ENCODE results near the gene DYDC2. TPM values are rescaled to one million over a fixed set of nuclear protein-coding genes. Genes with fewer than 3 reads are reported as not detected.

DYDC2 gene
- total RNA-seq, 1 experiment from 2014 or later = 1.9 TPM

- TF ChIP-seq, protein P1, sequence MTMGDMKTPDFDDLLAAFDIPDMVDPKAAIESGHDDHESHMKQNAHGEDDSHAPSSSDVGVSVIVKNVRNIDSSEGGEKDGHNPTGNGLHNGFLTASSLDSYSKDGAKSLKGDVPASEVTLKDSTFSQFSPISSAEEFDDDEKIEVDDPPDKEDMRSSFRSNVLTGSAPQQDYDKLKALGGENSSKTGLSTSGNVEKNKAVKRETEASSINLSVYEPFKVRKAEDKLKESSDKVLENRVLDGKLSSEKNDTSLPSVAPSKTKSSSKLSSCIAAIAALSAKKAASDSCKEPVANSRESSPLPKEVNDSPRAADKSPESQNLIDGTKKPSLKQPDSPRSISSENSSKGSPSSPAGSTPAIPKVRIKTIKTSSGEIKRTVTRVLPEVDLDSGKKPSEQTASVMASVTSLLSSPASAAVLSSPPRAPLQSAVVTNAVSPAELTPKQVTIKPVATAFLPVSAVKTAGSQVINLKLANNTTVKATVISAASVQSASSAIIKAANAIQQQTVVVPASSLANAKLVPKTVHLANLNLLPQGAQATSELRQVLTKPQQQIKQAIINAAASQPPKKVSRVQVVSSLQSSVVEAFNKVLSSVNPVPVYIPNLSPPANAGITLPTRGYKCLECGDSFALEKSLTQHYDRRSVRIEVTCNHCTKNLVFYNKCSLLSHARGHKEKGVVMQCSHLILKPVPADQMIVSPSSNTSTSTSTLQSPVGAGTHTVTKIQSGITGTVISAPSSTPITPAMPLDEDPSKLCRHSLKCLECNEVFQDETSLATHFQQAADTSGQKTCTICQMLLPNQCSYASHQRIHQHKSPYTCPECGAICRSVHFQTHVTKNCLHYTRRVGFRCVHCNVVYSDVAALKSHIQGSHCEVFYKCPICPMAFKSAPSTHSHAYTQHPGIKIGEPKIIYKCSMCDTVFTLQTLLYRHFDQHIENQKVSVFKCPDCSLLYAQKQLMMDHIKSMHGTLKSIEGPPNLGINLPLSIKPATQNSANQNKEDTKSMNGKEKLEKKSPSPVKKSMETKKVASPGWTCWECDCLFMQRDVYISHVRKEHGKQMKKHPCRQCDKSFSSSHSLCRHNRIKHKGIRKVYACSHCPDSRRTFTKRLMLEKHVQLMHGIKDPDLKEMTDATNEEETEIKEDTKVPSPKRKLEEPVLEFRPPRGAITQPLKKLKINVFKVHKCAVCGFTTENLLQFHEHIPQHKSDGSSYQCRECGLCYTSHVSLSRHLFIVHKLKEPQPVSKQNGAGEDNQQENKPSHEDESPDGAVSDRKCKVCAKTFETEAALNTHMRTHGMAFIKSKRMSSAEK (CRISPR knock-in tag; IDR thresholded peaks at IDR 0.05; ENCODE audit: borderline replicate concordance) = no peak
- TF ChIP-seq, protein P2, sequence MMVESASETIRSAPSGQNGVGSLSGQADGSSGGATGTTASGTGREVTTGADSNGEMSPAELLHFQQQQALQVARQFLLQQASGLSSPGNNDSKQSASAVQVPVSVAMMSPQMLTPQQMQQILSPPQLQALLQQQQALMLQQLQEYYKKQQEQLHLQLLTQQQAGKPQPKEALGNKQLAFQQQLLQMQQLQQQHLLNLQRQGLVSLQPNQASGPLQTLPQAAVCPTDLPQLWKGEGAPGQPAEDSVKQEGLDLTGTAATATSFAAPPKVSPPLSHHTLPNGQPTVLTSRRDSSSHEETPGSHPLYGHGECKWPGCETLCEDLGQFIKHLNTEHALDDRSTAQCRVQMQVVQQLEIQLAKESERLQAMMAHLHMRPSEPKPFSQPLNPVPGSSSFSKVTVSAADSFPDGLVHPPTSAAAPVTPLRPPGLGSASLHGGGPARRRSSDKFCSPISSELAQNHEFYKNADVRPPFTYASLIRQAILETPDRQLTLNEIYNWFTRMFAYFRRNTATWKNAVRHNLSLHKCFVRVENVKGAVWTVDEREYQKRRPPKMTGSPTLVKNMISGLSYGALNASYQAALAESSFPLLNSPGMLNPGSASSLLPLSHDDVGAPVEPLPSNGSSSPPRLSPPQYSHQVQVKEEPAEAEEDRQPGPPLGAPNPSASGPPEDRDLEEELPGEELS (CRISPR knock-in tag; IDR thresholded peaks at IDR 0.05) = no peak
Measured at GRCh38 chr10:80313523-80313922, 43.1 kb upstream of the DYDC2 start (continued).

- Mint-ChIP-seq H3K36me3 (no peaks in the 10 kb centered on the region), H3K4me1 (no peaks in the 10 kb centered on the region), H3K27me3 (ENCODE audit: low read depth) (peaks cover 4% of the 10 kb centered on the region; the same call in 1 of the 2 replicates), H3K4me3 (no peak overlapping the region), H3K9me3 (peaks cover 7% of the 10 kb centered on the region), H3K27ac (no peak overlapping the region)
- DNase-seq (ENCODE audit: low spot score) (no peak), ATAC-seq (no peak)
- POLR2A ChIA-PET = no interaction called here
- TF ChIP-seq ZNF232 (CRISPR knock-in tag; IDR thresholded peaks at IDR 0.05) = no peak
- TF ChIP-seq IRF2 (CRISPR knock-in tag; IDR thresholded peaks at IDR 0.05; ENCODE audit: borderline replicate concordance, low read depth) = no peak
- no peak for TF ChIP-seq NFYB (CRISPR knock-in tag; conservative IDR thresholded peaks at IDR 0.05; ENCODE audit: low read depth)
- TF ChIP-seq ZNF396 (CRISPR knock-in tag; IDR thresholded peaks at IDR 0.05; ENCODE audit: borderline replicate concordance) = no peak
- TF ChIP-seq, protein P3, sequence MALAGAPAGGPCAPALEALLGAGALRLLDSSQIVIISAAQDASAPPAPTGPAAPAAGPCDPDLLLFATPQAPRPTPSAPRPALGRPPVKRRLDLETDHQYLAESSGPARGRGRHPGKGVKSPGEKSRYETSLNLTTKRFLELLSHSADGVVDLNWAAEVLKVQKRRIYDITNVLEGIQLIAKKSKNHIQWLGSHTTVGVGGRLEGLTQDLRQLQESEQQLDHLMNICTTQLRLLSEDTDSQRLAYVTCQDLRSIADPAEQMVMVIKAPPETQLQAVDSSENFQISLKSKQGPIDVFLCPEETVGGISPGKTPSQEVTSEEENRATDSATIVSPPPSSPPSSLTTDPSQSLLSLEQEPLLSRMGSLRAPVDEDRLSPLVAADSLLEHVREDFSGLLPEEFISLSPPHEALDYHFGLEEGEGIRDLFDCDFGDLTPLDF (CRISPR knock-in tag; IDR thresholded peaks at IDR 0.05) = no peak
- TF ChIP-seq TEAD4 (CRISPR knock-in tag; IDR thresholded peaks at IDR 0.05) = no peak
- no peak for TF ChIP-seq PRRX2 (CRISPR knock-in tag; IDR thresholded peaks at IDR 0.05)
- no peak for TF ChIP-seq RELA (CRISPR knock-in tag; IDR thresholded peaks at IDR 0.05; ENCODE audit: borderline replicate concordance)
- no peak for TF ChIP-seq ZNF416 (CRISPR knock-in tag; IDR thresholded peaks at IDR 0.05)
- TF ChIP-seq, protein P4, sequence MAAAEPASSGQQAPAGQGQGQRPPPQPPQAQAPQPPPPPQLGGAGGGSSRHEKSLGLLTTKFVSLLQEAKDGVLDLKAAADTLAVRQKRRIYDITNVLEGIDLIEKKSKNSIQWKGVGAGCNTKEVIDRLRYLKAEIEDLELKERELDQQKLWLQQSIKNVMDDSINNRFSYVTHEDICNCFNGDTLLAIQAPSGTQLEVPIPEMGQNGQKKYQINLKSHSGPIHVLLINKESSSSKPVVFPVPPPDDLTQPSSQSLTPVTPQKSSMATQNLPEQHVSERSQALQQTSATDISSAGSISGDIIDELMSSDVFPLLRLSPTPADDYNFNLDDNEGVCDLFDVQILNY (CRISPR knock-in tag; IDR thresholded peaks at IDR 0.05) = no peak
- TF ChIP-seq ELF4 (CRISPR knock-in tag; IDR thresholded peaks at IDR 0.05; ENCODE audit: low read depth) = no peak
- TF ChIP-seq ESRRA (CRISPR knock-in tag; IDR thresholded peaks at IDR 0.05; ENCODE audit: borderline replicate concordance) = no peak
- no peak for TF ChIP-seq ETV6 (CRISPR knock-in tag; IDR thresholded peaks at IDR 0.05)
- TF ChIP-seq KAT7 (CRISPR knock-in tag; IDR thresholded peaks at IDR 0.05; ENCODE audit: borderline replicate concordance) = no peak
- no peak for TF ChIP-seq PREB (CRISPR knock-in tag; IDR thresholded peaks at IDR 0.05; ENCODE audit: borderline replicate concordance)
- no peak for TF ChIP-seq HMGA2 (CRISPR knock-in tag; IDR thresholded peaks at IDR 0.05)
- no peak for TF ChIP-seq ZNF138 (CRISPR knock-in tag; conservative IDR thresholded peaks at IDR 0.05)
- no peak for TF ChIP-seq IRF1 (CRISPR knock-in tag; IDR thresholded peaks at IDR 0.05)
- TF ChIP-seq, protein P5, sequence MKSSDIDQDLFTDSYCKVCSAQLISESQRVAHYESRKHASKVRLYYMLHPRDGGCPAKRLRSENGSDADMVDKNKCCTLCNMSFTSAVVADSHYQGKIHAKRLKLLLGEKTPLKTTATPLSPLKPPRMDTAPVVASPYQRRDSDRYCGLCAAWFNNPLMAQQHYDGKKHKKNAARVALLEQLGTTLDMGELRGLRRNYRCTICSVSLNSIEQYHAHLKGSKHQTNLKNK (CRISPR knock-in tag; IDR thresholded peaks at IDR 0.05) = no peak
- CTCF ChIA-PET = no interaction called here
Measured at GRCh38 chr10:80315391-80315790, 41.2 kb upstream of the DYDC2 start.
